GM19467 (cell line): Measurements from ENCODE around the gene CNTNAP2.
"Not testable (repeated sequence)": the region's sequence is repeated elsewhere in the genome, so short reads cannot be mapped to it uniquely, and the experiment has no call there.

Source experiments
- ATAC-seq: cut with Tn5 transposase; IDR thresholded peaks from one replicate; pipeline ENCODE4 v1.9.1; 2021; ENCODE audit warnings: mild to moderate bottlenecking, moderate library complexity; ENCODE audit not compliant: unreplicated experiment

Gene CNTNAP2

GRCh38 chr7:148303295-148304082, 2186.9 kb downstream of the CNTNAP2 start:
- ATAC-seq: no peak

- ATAC-seq: no peak
Observed at GRCh38 chr7:148304083-148304335, 2187.4 kb downstream of the CNTNAP2 start.

- ATAC-seq: no peak
Observed at GRCh38 chr7:148304456-148304855, 2187.9 kb downstream of the CNTNAP2 start.

GRCh38 chr7:148306759-148307158, 2190.2 kb downstream of the CNTNAP2 start:
- no peak for ATAC-seq

- ATAC-seq: no peak
Observed at GRCh38 chr7:148318102-148318811, 2201.7 kb downstream of the CNTNAP2 start.

- ATAC-seq: no peak
Observed at GRCh38 chr7:148318838-148319237, 2202.2 kb downstream of the CNTNAP2 start.

- ATAC-seq: no peak
Observed at GRCh38 chr7:148319316-148319808, 2202.8 kb downstream of the CNTNAP2 start.

GRCh38 chr7:148325208-148325607, 2208.6 kb downstream of the CNTNAP2 start:
- ATAC-seq: no peak

GRCh38 chr7:148327379-148327778, 2210.8 kb downstream of the CNTNAP2 start:
- no peak for ATAC-seq

- ATAC-seq: no peak
Observed at GRCh38 chr7:148328906-148329305, 2212.3 kb downstream of the CNTNAP2 start.

GRCh38 chr7:148330124-148330818, 2213.7 kb downstream of the CNTNAP2 start:
- no peak for ATAC-seq

- no peak for ATAC-seq
Observed at GRCh38 chr7:148330822-148331221, 2214.2 kb downstream of the CNTNAP2 start.

GRCh38 chr7:148331456-148331855, 2214.9 kb downstream of the CNTNAP2 start:
- ATAC-seq: not testable (repeated sequence)

GRCh38 chr7:148332191-148333186, 2215.9 kb downstream of the CNTNAP2 start:
- ATAC-seq: no peak

GRCh38 chr7:148334441-148334956, 2217.9 kb downstream of the CNTNAP2 start:
- no peak for ATAC-seq

GRCh38 chr7:148334959-148335577, 2218.5 kb downstream of the CNTNAP2 start:
- no peak for ATAC-seq

GRCh38 chr7:148335790-148336189, 2219.2 kb downstream of the CNTNAP2 start:
- ATAC-seq: no peak

- no peak for ATAC-seq
Observed at GRCh38 chr7:148336411-148336810, 2219.8 kb downstream of the CNTNAP2 start.

- ATAC-seq: no peak
Observed at GRCh38 chr7:148337246-148337965, 2220.8 kb downstream of the CNTNAP2 start.
